ENCODE results near the gene FAM9B. TPM values are rescaled to one million over a fixed set of nuclear protein-coding genes. Genes with fewer than 3 reads are reported as not detected.
"Not testable (repeated sequence)": the region's sequence is repeated elsewhere in the genome, so short reads cannot be mapped to it uniquely, and the experiment has no call there.

FAM9B gene
- total RNA-seq, 1 donor from 2014 or later: 0.52 TPM

DNA sequence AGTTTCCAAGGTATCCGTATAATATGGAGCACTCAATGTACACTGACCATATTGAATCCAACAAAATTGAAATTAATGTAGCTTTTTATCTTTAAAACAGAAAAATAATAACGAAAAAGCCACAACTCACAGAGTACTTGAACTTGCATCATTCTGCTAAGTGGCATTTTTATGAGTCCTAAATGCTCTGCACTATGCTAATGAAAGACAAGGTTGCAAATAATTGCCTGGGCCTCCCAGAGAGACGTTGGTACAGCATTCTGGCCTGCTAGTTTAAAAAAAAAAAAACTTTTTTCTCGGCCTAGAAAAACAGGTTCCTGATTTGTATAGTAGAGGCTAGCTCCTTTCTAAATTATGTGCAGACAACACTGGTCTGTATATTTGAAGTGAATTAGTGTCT is 4.3 kb upstream of the FAM9B start:
- Histone ChIP-seq H3K9me3 (no peaks in the 10 kb centered on the region), H3K27ac (no peak overlapping the region), H3K36me3 (no peaks in the 10 kb centered on the region), H3K4me1 (no peaks in the 10 kb centered on the region), H3K4me3 (no peak overlapping the region), H3K27me3 (no peaks in the 10 kb centered on the region)
- ATAC-seq (no peak), DNase-seq (no peak)
- TF ChIP-seq, protein P1, sequence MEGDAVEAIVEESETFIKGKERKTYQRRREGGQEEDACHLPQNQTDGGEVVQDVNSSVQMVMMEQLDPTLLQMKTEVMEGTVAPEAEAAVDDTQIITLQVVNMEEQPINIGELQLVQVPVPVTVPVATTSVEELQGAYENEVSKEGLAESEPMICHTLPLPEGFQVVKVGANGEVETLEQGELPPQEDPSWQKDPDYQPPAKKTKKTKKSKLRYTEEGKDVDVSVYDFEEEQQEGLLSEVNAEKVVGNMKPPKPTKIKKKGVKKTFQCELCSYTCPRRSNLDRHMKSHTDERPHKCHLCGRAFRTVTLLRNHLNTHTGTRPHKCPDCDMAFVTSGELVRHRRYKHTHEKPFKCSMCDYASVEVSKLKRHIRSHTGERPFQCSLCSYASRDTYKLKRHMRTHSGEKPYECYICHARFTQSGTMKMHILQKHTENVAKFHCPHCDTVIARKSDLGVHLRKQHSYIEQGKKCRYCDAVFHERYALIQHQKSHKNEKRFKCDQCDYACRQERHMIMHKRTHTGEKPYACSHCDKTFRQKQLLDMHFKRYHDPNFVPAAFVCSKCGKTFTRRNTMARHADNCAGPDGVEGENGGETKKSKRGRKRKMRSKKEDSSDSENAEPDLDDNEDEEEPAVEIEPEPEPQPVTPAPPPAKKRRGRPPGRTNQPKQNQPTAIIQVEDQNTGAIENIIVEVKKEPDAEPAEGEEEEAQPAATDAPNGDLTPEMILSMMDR (IDR thresholded peaks at IDR 0.05): no peak
- intact Hi-C loops (cut with DNase I): no loop called here

DNA sequence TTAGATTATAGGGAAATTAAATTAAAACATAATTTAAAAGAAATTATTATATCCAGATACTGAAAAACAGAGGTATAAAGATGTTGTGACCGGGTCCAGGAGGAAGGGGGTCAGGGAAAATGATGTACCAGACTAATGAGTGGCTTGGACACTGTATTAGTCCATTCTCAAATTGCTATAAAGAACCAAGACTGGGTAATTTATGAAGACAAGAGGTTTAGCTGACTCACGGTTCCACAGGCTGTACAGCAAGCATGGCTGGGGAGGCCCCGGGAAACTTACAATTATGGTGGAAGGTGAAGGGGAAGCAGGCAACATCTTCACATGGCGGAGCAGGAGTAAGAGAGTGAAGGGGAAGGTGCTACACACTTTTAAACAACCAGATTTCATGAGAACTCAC is 3.4 kb upstream of the FAM9B start:
- Histone ChIP-seq H3K4me3 (no peak overlapping the region), H3K27ac (no peak overlapping the region), H3K4me1 (no peaks in the 10 kb centered on the region), H3K27me3 (no peaks in the 10 kb centered on the region), H3K9me3 (no peaks in the 10 kb centered on the region), H3K36me3 (no peaks in the 10 kb centered on the region)
- TF ChIP-seq, protein P1 (IDR thresholded peaks at IDR 0.05): no peak
- intact Hi-C loops (cut with DNase I): no loop called here
- ATAC-seq (no peak), DNase-seq (no peak)

DNA sequence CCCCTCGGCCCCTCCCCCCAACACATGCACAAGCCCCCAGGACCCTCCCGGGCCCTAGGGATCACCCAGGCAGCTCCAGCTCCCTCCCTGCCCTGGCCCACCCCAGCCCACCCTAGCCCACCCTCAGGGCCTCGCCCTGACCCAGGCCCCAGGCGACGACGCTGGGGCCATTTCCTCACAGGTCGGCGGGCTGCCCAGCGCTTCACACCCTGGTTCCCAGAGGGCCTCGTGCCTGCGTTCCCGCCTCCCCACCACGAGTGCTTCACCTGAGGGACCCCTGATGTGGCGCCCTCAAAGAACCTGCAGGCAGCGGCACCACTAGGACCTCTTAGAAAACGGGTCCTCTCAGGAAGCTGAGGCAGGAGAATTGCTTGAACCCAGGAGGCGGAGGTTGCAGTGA is 341 bp downstream of the FAM9B start:
- ATAC-seq (no peak), DNase-seq (no peak)

DNA sequence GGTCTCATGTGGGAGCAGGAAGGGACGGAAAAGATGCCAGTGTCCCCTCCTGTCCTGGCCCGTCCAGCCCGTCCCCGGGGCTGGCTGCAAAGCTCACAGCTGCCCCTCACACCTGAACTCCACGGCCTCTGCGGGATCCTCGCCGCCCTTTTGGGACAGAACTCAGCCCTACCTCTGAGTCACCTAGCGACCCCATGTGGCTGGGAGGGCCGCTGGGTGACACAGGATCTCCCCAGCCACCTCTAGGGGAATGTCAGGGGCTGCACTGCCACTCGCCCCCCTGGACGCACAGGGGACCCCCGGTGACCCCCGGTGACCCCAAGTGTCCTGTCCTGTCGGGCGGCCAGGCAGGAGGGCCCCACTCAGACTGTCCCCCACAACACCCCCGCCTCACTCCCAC is 748 bp downstream of the FAM9B start:
- DNase-seq: no peak
- no peaks in the 10 kb centered on the region for H3K4me1 ChIP-seq

More for the DNA sequence above, 341 bp downstream of the FAM9B start:
- H3K27ac ChIP-seq: no peak overlapping the region
- H3K36me3 ChIP-seq: no peaks in the 10 kb centered on the region
- H3K4me1 ChIP-seq: no peaks in the 10 kb centered on the region
- intact Hi-C loops (cut with DNase I): no loop called here
- H3K9me3 ChIP-seq: no peaks in the 10 kb centered on the region
- no peak overlapping the region for H3K4me3 ChIP-seq
- no peaks in the 10 kb centered on the region for H3K27me3 ChIP-seq
- TF ChIP-seq, protein P1 (IDR thresholded peaks at IDR 0.05): no peak

DNA sequence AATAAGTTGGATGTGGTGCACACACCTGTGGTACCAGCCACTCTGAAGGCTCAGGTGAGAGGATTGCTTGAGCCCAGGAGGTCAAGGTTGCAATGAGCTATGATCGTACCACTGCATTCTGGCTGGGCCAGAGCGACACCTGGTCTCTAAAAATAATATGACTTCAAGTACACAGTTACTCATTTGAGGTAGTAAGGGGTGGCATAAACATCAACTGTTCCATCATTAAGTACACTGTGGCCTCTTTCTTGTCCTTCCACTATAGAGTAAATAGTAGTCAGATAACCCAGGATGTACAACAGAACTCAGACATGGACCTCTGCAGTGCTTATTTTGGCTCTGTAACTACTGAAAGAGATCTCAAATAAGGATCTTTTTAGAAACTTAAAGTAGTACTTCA is 10.6 kb downstream of the FAM9B start:
- intact Hi-C loops (cut with DNase I): no loop called here
- no peaks in the 10 kb centered on the region for H3K27me3 ChIP-seq
- DNase-seq: no peak
- TF ChIP-seq, protein P1 (IDR thresholded peaks at IDR 0.05): no peak
- no peak overlapping the region for H3K27ac ChIP-seq
- H3K36me3 ChIP-seq: no peaks in the 10 kb centered on the region
- H3K4me1 ChIP-seq: no peaks in the 10 kb centered on the region
- H3K4me3 ChIP-seq: no peak overlapping the region
- no peaks in the 10 kb centered on the region for H3K9me3 ChIP-seq
- no peak for ATAC-seq

More for the DNA sequence above, 748 bp downstream of the FAM9B start:
- intact Hi-C loops (cut with DNase I): no loop called here
- Histone ChIP-seq H3K27ac (no peak overlapping the region), H3K4me3 (no peak overlapping the region), H3K27me3 (no peaks in the 10 kb centered on the region), H3K36me3 (no peaks in the 10 kb centered on the region), H3K9me3 (no peaks in the 10 kb centered on the region)
- ATAC-seq: no peak
- TF ChIP-seq, protein P1 (IDR thresholded peaks at IDR 0.05): no peak

DNA sequence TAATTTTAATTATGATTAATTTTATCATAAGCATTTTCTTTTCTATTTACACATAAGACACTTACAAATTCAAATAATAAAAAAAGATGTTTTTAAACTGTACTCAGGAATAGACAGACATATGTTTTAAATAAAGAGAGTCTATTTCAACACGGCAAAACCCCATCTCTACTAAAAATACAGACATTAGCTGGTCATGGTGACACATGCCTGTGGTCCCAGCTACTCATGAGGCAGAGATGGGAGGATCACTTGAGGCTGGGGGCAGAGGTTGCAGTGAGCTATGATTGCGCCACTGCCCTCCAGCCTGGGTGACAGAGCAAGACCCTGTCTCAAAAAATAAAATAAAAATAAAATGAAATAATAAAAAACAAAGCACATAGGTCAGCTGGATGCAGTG is 14.8 kb downstream of the FAM9B start:
- ATAC-seq: no peak
- H3K36me3 ChIP-seq: no peaks in the 10 kb centered on the region
- no peak overlapping the region for H3K27ac ChIP-seq
- DNase-seq: no peak
- intact Hi-C loops (cut with DNase I): no loop called here
- H3K9me3 ChIP-seq: no peaks in the 10 kb centered on the region
- no peaks in the 10 kb centered on the region for H3K4me1 ChIP-seq
- TF ChIP-seq, protein P1 (IDR thresholded peaks at IDR 0.05): no peak
- no peak overlapping the region for H3K4me3 ChIP-seq
- H3K27me3 ChIP-seq: no peaks in the 10 kb centered on the region

DNA sequence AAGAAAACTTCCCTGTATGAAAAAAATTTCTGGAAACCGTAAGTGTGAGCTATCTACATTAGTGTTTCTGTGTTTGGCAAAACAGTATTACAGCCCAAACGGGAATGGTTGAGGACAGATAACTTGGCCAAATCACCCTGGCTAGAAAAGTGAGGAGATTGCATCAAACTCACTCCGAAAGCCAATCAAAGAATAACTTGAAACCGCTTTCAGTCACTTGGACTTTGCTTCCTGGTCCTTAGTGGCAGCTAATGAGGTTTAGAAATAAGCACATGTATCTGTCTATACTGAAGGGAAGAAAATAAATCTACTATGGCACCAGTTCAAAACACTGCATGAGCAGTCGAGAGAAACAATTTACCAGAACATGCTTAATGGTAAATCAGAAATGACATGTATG is 15.6 kb downstream of the FAM9B start:
- H3K9me3 ChIP-seq; H3K4me1 ChIP-seq; intact Hi-C loops (cut with DNase I); H3K4me3 ChIP-seq; H3K36me3 ChIP-seq; H3K27ac ChIP-seq; ATAC-seq; DNase-seq; H3K27me3 ChIP-seq: not testable (repeated sequence)

All from upper lobe of right lung (tissue), 1 donor.